Measurements from ENCODE around the gene CYP11A1.
A peak's percentile ranks its signal among the peaks of the same experiment; 100 is the strongest.

The CYP11A1 gene

DNA sequence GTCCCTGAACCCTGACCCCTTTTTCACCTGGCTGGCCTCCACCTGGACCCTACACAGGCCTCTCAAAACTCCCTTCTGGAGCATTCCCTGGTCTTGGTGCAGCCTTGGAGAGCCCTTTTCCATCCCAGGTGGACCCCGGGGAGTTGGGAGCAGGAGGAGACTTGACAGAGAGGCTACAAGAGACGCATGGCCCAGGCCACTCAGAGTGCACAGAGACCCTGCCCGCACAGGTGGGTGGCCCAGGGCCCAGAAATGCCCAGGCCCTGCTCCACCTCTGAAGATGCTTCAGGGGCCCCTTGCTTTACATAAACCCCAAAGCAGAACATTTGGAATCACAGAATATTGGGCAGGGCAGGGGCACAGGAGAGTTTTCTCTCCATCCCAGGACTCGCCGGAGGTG, 34.4 kb downstream of the CYP11A1 start:
- Histone ChIP-seq H3K36me3 (no peaks in the 10 kb centered on the region), H3K4me2 (no peak overlapping the region), H4K20me1 (no peaks in the 10 kb centered on the region; a peak in 2 of 22 replicates), H3K9me3 (replicated peaks in 1 of 11) (peaks cover 4 to 14% (median 10%) of the 10 kb centered on the region in 11 experiments; a peak in 19 of 22 replicates), H3K27ac (no peak overlapping the region), H3K27me3 (no peaks in the 10 kb centered on the region), H3K9ac (no peak overlapping the region), H3K4me3 (no peak overlapping the region), H3K4me1 (peaks cover 0 to 8% (median 6%) of the 10 kb centered on the region in 10 experiments; a peak in 10 of 20 replicates)
- no peak for TF ChIP-seq Cebpa-rat (IDR thresholded peaks at IDR 0.05)

- H3K4me3 ChIP-seq, result no peak overlapping the region
- no peak overlapping the region for H3K27ac ChIP-seq
- no peaks in the 10 kb centered on the region for H3K27me3 ChIP-seq
- no peak overlapping the region for H3K9ac ChIP-seq
- H4K20me1 ChIP-seq, result no peaks in the 10 kb centered on the region; a peak in 2 of 22 replicates
- no peak for TF ChIP-seq Cebpa-rat (IDR thresholded peaks at IDR 0.05)
- H3K36me3 ChIP-seq, result no peaks in the 10 kb centered on the region
- H3K9me3 ChIP-seq (replicated peaks in 1 of 11), result peaks cover 4 to 14% (median 10%) of the 10 kb centered on the region in 11 experiments; a peak in 19 of 22 replicates
- no peak overlapping the region for H3K4me2 ChIP-seq
- H3K4me1 ChIP-seq, result peaks cover 0 to 10% (median 6%) of the 10 kb centered on the region in 10 experiments; a peak in 10 of 20 replicates
These were observed 34.8 kb downstream of the CYP11A1 start for GRCh38 chr15:74332611-74333010.

GRCh38 chr15:74332011-74332410, 35.4 kb downstream of the CYP11A1 start:
- Histone ChIP-seq H3K9ac (no peak overlapping the region), H3K27ac (no peak overlapping the region), H4K20me1 (no peaks in the 10 kb centered on the region; a peak in 1 of 22 replicates), H3K9me3 (replicated peaks in 1 of 11) (peaks cover 4 to 14% (median 10%) of the 10 kb centered on the region in 11 experiments; a peak in 19 of 22 replicates), H3K36me3 (no peaks in the 10 kb centered on the region), H3K4me2 (no peak overlapping the region), H3K4me3 (no peak overlapping the region), H3K27me3 (no peaks in the 10 kb centered on the region), H3K4me1 (peaks cover 0 to 10% (median 6%) of the 10 kb centered on the region in 10 experiments; a peak in 10 of 20 replicates)
- TF ChIP-seq Cebpa-rat (IDR thresholded peaks at IDR 0.05), result no peak

DNA sequence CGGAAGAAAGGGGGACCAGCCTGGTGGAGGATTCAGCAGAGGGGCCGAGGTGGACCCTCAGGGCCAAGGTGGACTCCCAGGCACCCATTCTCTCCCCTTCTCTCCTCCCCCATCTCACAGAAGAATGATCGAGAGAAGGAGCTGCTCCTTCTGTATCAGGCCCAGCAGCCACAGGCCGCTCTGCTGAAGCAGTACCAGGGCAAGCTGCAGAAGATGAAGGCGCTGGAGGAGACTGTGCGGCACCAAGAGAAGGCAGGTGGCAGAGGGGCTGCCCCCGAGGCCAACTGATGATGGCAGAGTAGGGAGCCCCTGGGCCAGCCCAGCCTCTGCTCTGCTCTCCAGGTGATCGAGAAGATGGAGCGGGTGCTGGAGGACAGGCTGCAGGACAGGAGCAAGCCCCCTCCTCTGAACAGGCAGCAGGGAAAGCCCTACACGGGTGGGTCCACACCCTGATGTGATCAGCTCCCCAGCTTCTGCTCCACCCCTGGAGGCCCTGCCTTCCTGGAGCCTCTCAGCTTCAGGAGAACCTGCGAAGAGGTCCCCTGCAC, 36.5 kb downstream of the CYP11A1 start:
- H3K4me2 ChIP-seq, result no peak overlapping the region
- no peak overlapping the region for H3K27ac ChIP-seq
- H3K36me3 ChIP-seq, result no peaks in the 10 kb centered on the region
- no peak overlapping the region for H3K4me3 ChIP-seq
- no peak overlapping the region for H3K9ac ChIP-seq
- peaks cover 4 to 14% (median 10%) of the 10 kb centered on the region in 11 experiments; a peak in 19 of 22 replicates for H3K9me3 ChIP-seq (replicated peaks in 1 of 11)
- peaks cover 0 to 10% (median 6%) of the 10 kb centered on the region in 10 experiments; a peak in 10 of 20 replicates for H3K4me1 ChIP-seq
- no peaks in the 10 kb centered on the region; a peak in 1 of 22 replicates for H4K20me1 ChIP-seq
- no peak for TF ChIP-seq Cebpa-rat (IDR thresholded peaks at IDR 0.05)
- H3K27me3 ChIP-seq, result no peaks in the 10 kb centered on the region

DNA sequence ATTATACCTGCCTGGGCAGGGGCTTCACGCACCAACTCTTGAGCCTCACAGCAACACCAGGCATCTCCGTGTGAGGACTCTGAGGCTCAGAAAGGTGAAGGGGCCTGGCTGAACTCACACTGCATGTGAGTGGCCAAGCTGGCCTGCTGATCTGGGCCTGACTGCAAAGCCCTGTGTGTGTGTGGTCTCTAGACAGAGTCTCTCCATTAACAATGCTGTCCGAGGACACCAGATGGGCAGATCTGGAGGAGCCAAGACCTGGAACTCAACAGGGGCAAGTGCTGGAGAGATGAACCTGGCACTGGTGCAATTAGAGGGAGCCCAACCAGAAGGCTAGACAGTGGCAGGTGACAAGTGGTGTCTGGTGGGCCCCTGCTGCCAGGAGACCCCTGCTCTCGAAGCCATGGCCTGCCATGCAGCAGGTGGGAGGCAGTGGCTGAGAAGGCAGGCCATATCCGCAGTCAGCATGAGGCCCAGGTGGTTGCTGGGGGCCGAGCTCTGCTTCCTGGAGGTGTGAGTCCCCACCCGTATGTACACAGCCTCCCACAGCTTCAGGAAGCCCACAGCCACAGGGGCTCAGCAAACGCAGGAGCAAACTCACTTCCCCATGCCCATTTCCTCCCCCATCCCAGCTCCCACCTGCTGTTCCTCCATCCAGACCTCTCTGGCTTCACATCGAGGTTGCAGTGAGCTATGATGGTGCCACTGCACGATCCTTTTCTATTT, 39.0 kb downstream of the CYP11A1 start:
- Histone ChIP-seq H3K9me3 (replicated peaks in 1 of 11) (no peaks in the 10 kb centered on the region), H3K36me3 (no peaks in the 10 kb centered on the region), H3K4me3 (no peak overlapping the region), H4K20me1 (no peaks in the 10 kb centered on the region; a peak in 1 of 22 replicates), H3K9ac (0 out of 22 replicates have a peak overlapping the region, but pooled peaks of 1 of the 11 experiments have one; percentile 18), H3K4me2 (peak overlapping the region in 8 of 11 experiments; percentile 7 to 46 (median 23); a peak in 8 of 22 replicates), H3K4me1 (peaks cover 0 to 10% (median 6%) of the 10 kb centered on the region in 10 experiments; a peak in 10 of 20 replicates), H3K27ac (no peak overlapping the region), H3K27me3 (no peaks in the 10 kb centered on the region)
- no peak for TF ChIP-seq Cebpa-rat (IDR thresholded peaks at IDR 0.05)

DNA sequence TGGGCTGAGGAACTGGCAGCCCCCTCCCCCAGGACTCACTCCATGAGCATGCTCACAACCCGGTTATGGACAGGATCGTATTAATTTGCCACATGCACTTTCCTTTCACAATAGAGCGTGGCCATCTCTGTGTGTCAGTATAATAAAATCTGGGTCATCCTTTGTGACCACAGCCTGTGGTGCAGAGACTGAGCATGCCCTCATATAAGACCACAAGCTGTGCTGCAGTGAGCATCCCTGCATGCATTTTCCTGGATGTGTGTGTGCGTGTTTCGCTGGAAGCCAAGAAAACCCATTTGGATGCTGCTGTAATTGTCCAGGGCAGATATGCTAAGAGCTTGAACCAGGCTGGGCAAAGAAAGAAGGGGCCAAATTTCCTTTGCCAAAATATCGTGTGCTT, 39.7 kb downstream of the CYP11A1 start:
- Histone ChIP-seq H3K9ac (no peak overlapping the region), H3K4me1 (peaks cover 0 to 10% (median 6%) of the 10 kb centered on the region in 10 experiments; a peak in 10 of 20 replicates), H3K4me3 (no peak overlapping the region), H3K27ac (no peak overlapping the region), H3K36me3 (no peaks in the 10 kb centered on the region), H3K9me3 (replicated peaks in 1 of 11) (no peaks in the 10 kb centered on the region), H4K20me1 (no peaks in the 10 kb centered on the region; a peak in 1 of 22 replicates), H3K4me2 (no peak overlapping the region), H3K27me3 (no peaks in the 10 kb centered on the region)
- TF ChIP-seq Cebpa-rat (IDR thresholded peaks at IDR 0.05), result no peak

DNA sequence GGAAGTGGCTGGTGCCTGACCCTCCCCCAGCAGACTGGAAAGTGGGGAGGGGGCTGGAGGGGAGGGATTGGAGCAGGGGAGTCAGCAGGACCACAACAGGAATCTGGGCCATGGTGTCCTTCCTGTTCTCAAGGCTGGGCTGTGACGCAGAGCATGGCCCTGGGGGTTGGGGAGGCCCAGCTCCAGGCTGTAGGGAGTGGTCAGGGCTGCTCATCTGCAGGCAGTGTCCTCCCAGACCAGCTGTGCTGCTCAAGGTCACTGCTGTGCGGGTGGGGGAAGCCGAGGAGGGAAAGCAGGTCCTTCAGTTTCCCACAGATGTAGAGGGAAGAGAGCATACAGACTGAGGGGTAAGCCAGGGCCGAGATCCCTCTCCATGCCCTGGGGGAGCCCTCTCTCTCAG, 40.7 kb downstream of the CYP11A1 start:
- no peak for TF ChIP-seq Cebpa-rat (IDR thresholded peaks at IDR 0.05)
- H3K4me1 ChIP-seq, result peaks cover 0 to 10% (median 6%) of the 10 kb centered on the region in 10 experiments; a peak in 10 of 20 replicates

GRCh38 chr15:74324714-74325113, 42.7 kb downstream of the CYP11A1 start:
- no peaks in the 10 kb centered on the region for H3K36me3 ChIP-seq
- peaks cover 9 to 22% (median 14%) of the 10 kb centered on the region in 10 experiments for H3K4me1 ChIP-seq
- no peak overlapping the region for H3K9ac ChIP-seq
- TF ChIP-seq Cebpa-rat (IDR thresholded peaks at IDR 0.05), result no peak
- H3K4me3 ChIP-seq, result no peak overlapping the region
- no peaks in the 10 kb centered on the region for H3K9me3 ChIP-seq (replicated peaks in 1 of 11)
- H3K4me2 ChIP-seq, result no peak overlapping the region
- H3K27ac ChIP-seq, result no peak overlapping the region
- no peaks in the 10 kb centered on the region; a peak in 2 of 22 replicates for H4K20me1 ChIP-seq
- no peaks in the 10 kb centered on the region for H3K27me3 ChIP-seq

More for the DNA sequence above, 40.7 kb downstream of the CYP11A1 start:
- Histone ChIP-seq H4K20me1 (no peaks in the 10 kb centered on the region; a peak in 2 of 22 replicates), H3K4me3 (no peak overlapping the region), H3K4me2 (no peak overlapping the region), H3K9ac (no peak overlapping the region), H3K27ac (no peak overlapping the region), H3K27me3 (no peaks in the 10 kb centered on the region), H3K36me3 (no peaks in the 10 kb centered on the region), H3K9me3 (replicated peaks in 1 of 11) (no peaks in the 10 kb centered on the region)

DNA sequence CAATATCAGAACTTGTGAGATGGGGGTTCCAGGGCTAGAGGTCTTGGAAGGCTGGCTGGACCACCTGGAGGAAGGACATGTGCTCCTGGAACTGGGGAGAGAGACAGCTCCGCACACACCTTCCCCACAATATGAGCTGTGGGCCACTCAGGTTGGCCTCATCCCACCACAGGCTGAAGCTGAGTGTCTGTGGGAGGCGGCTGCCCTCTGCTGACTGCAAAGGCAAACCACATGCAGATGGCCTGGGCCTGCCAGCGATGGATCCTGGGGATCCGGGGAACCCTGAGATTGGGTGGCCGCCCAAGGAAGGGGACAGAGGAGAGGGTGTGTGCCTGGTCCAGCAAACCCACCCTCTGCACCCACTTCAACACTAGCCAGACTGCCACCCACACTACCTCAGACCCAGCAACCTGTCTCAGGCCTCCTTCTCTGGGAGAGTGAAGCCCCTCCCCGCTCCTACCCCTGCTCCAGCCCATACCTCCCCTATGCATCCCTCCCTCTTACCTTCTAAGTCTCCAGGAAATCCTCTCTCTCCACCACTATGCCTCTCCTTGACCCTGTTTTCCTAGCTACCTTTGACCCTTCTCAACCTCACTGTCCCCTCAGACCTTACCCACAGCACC, 44.8 kb downstream of the CYP11A1 start:
- Histone ChIP-seq H3K36me3 (no peaks in the 10 kb centered on the region), H3K27me3 (no peaks in the 10 kb centered on the region), H3K9me3 (replicated peaks in 1 of 11) (no peaks in the 10 kb centered on the region), H3K4me2 (no peak overlapping the region), H3K9ac (peak overlapping the region in 1 of 11 experiments; percentile 18; a peak in 1 of 22 replicates), H4K20me1 (no peaks in the 10 kb centered on the region; a peak in 1 of 22 replicates), H3K4me1 (peaks cover 28 to 33% (median 30%) of the 10 kb centered on the region in 10 experiments), H3K27ac (no peak overlapping the region), H3K4me3 (no peak overlapping the region)
- TF ChIP-seq Cebpa-rat (IDR thresholded peaks at IDR 0.05), result no peak

Data from BLaER1 treated with 17β-estradiol and CSF1 and Interleukin-3, amounts not matched to agents 10 nM and 100 nM (cell line).